NAMALWA (cell line): ENCODE results near the gene SLC30A4.
"Not testable (repeated sequence)": the region's sequence is repeated elsewhere in the genome, so short reads cannot be mapped to it uniquely, and the experiment has no call there.

Experiments
- DNase-seq: peaks from one replicate; pipeline ENCODE4 v3.0.0-alpha.2; 2015; ENCODE audit warnings: low spot score

Gene SLC30A4

GRCh38 chr15:45507143-45507542, 15.4 kb downstream of the SLC30A4 start:
- not testable (repeated sequence) for DNase-seq

GRCh38 chr15:45499426-45499825, 23.1 kb downstream of the SLC30A4 start:
- DNase-seq: no peak

- DNase-seq: no peak
These were observed 23.9 kb downstream of the SLC30A4 start for GRCh38 chr15:45498701-45499100.

- no peak for DNase-seq
These were observed 25.3 kb downstream of the SLC30A4 start for GRCh38 chr15:45497261-45497660.

- no peak for DNase-seq
These were observed 25.9 kb downstream of the SLC30A4 start for GRCh38 chr15:45496658-45497057.

- DNase-seq: no peak
These were observed 27.0 kb downstream of the SLC30A4 start for GRCh38 chr15:45495588-45495987.

- no peak for DNase-seq
These were observed 32.8 kb downstream of the SLC30A4 start for GRCh38 chr15:45489690-45490238.

GRCh38 chr15:45486317-45486716, 36.2 kb downstream of the SLC30A4 start:
- DNase-seq: no peak

GRCh38 chr15:45481135-45481534, 41.4 kb downstream of the SLC30A4 start:
- DNase-seq: no peak

GRCh38 chr15:45476410-45476809, 46.1 kb downstream of the SLC30A4 start:
- no peak for DNase-seq

GRCh38 chr15:45474799-45475198, 47.8 kb downstream of the SLC30A4 start:
- no peak for DNase-seq

GRCh38 chr15:45473068-45473467, 49.5 kb downstream of the SLC30A4 start:
- no peak for DNase-seq

- no peak for DNase-seq
These were observed 51.4 kb downstream of the SLC30A4 start for GRCh38 chr15:45471151-45471550.

GRCh38 chr15:45469441-45469840, 53.1 kb downstream of the SLC30A4 start:
- no peak for DNase-seq

GRCh38 chr15:45469027-45469426, 53.5 kb downstream of the SLC30A4 start:
- no peak for DNase-seq

GRCh38 chr15:45468294-45468693, 54.3 kb downstream of the SLC30A4 start:
- DNase-seq: no peak

GRCh38 chr15:45458746-45459403, 63.7 kb downstream of the SLC30A4 start:
- DNase-seq: peak; percentile 85

- peak; percentile 97 for DNase-seq
These were observed 64.7 kb downstream of the SLC30A4 start for GRCh38 chr15:45457641-45458539.

GRCh38 chr15:45457220-45457619, 65.3 kb downstream of the SLC30A4 start:
- DNase-seq: no peak

- no peak for DNase-seq
These were observed 66.1 kb downstream of the SLC30A4 start for GRCh38 chr15:45456212-45457106.

- peak; percentile 54 for DNase-seq
These were observed 67.7 kb downstream of the SLC30A4 start for GRCh38 chr15:45454814-45455213.

- DNase-seq: no peak
These were observed 71.3 kb downstream of the SLC30A4 start for GRCh38 chr15:45451265-45451664.
